Measurements from ENCODE around the gene CDKN3.
"Not testable (repeated sequence)": the region's sequence is repeated elsewhere in the genome, so short reads cannot be mapped to it uniquely, and the experiment has no call there.

Gene CDKN3

DNA sequence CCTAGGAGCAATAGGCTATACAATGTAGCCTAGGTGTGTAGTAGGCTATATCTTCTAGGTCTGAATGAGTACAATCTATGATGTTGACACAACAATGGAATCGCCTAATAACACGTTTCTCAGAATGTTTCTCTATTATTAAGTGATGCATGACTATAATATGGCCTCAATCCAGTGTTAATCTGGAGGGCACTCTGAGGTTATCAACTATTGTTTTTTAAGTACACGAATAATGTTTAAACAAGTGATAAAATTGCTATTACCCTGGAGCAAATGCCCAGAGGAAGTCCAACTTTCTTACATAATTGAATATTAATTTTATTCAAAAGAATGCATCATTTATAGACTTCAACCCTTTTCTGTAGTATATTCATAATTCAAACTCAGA, 60.8 kb downstream of the CDKN3 start:
- DNase-seq = no peak

GRCh38 chr14:54458536-54458935, 61.7 kb downstream of the CDKN3 start:
- DNase-seq = not testable (repeated sequence)

GRCh38 chr14:54459106-54459505, 62.3 kb downstream of the CDKN3 start:
- no peak for DNase-seq

GRCh38 chr14:54462048-54462447, 65.2 kb downstream of the CDKN3 start:
- DNase-seq = no peak

GRCh38 chr14:54465654-54466053, 68.8 kb downstream of the CDKN3 start:
- no peak for DNase-seq

- no peak for DNase-seq
Measured at GRCh38 chr14:54467280-54467679, 70.5 kb downstream of the CDKN3 start.
